Small intestine (tissue), 7 donors: Measurements from ENCODE around the gene ZBTB21. TPM values are rescaled to one million over a fixed set of nuclear protein-coding genes. Genes with fewer than 3 reads are reported as not detected.
"Not testable (repeated sequence)": the region's sequence is repeated elsewhere in the genome, so short reads cannot be mapped to it uniquely, and the experiment has no call there.

Experiments
- DNase-seq, 2 donors: peaks; one replicate each; pipeline versions ENCODE4 v3.0.0 to v3.0.0-alpha.2; 2013
- FAIRE-seq: peaks from 2 replicates; lab custom pipeline; 2012; peaks lifted over from hg19 to GRCh38; lab: Jason Lieb, UNC
- H3K27ac ChIP-seq, 3 donors: one replicate each; pipeline ENCODE4 v1.5.1; 2013; ENCODE audit warnings: low read length in 2 of 3, mild to moderate bottlenecking in 2 of 3, control low read depth in 1 of 3, inconsistent platforms in 1 of 3, low read depth in 1 of 3, moderate library complexity in 1 of 3
- H3K27me3 ChIP-seq, 3 donors: one replicate each; pipeline ENCODE4 v1.6.1; 2013; ENCODE audit warnings: low read length in 3 of 3, inconsistent platforms in 1 of 3; ENCODE audit not compliant: control insufficient read depth in 3 of 3, insufficient read depth in 3 of 3
- H3K36me3 ChIP-seq, 3 donors: one replicate each; pipeline ENCODE4 v1.6.1; 2013; ENCODE audit warnings: low read length in 3 of 3, inconsistent platforms in 1 of 3, low read depth in 1 of 3, mild to moderate bottlenecking in 1 of 3, moderate library complexity in 1 of 3; ENCODE audit not compliant: control insufficient read depth in 3 of 3, insufficient read depth in 2 of 3
- H3K4me1 ChIP-seq, 3 donors: one replicate each; pipeline ENCODE4 v1.6.1; 2013; ENCODE audit warnings: low read length in 2 of 3, inconsistent platforms in 1 of 3, low read depth in 1 of 3, mild to moderate bottlenecking in 1 of 3, moderate library complexity in 1 of 3; ENCODE audit not compliant: control insufficient read depth in 3 of 3, insufficient read depth in 2 of 3
- H3K4me3 ChIP-seq, 3 donors: one replicate each; pipeline ENCODE4 v1.5.1; 2013; ENCODE audit warnings: low read length in 3 of 3, control low read depth in 1 of 3, inconsistent platforms in 1 of 3, low read depth in 1 of 3, mild to moderate bottlenecking in 1 of 3, moderate library complexity in 1 of 3
- H3K9me3 ChIP-seq, 2 donors: one replicate each; pipeline ENCODE4 v1.6.1; 2013; ENCODE audit warnings: low read depth in 1 of 2, low read length in 1 of 2; ENCODE audit not compliant: control insufficient read depth in 2 of 2, insufficient read depth in 1 of 2
- WGBS, 3 donors: extraction: QIAGEN DNeasy Blood & Tissue Kit; methylation state at CpG; one replicate each; pipeline ENCODE4 v1.1.7; 2013; 5-methylcytosine and 5-hydroxymethylcytosine counted together
- polyA plus RNA-seq, 4 donors: library from polyadenylated mRNA; stranded (reverse) in 3 of 4; unstranded in 1 of 4; fragments of 200-250 nt in 3 of 4; fragments of 120-200 nt in 1 of 4; gene quantifications; one replicate each; pipeline versions ENCODE4 v1.2.1 to v1.2.3, GENCODE V29; 2013
- donor health status: healthy with polysubstance abuse.
- donor health status: control.
- donor health status: control.
- donor health status: Bipolar disorder and iron deficiency.
- donor health status: healthy.

ZBTB21 gene
- polyA plus RNA-seq, 4 donors = 1.4 to 11.0 (median 2.4) TPM

DNA sequence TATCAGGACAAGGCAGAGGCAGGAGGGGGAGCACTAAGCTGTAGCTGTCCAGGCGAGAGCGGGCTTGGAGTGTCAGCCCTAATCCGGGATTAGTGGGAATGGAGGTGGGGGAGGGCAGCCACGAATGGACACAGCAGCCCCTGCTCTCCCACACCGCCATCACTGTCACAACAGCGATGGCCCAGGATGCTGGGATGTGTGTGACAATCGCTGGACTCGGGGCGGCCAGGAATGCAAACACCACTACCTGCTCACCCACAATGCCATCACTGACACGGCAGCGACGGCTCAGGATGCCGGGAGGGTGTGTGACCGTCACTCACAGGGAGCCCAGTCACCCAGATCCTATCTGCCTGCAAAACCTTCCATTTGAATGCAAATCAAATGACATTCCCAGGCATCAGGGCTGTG is 59.2 kb downstream of the ZBTB21 start:
- FAIRE-seq (no peak), DNase-seq (no peak)
- no peak overlapping the region for H3K27ac ChIP-seq
- H3K9me3 ChIP-seq = no peaks in the 10 kb centered on the region
- no peak overlapping the region for H3K4me3 ChIP-seq
- 88 to 94% (median 91%) methylated on average over 14 of the region's 14 CpGs for WGBS, 3 donors
- H3K4me1 ChIP-seq = peaks cover 0 to 15% (median 4%) of the 10 kb centered on the region in 3 donors
- peaks cover 0 to 13% (median 0%) of the 10 kb centered on the region in 3 donors for H3K36me3 ChIP-seq
- H3K27me3 ChIP-seq = no peaks in the 10 kb centered on the region

GRCh38 chr21:41949631-41950030 is 60.5 kb downstream of the ZBTB21 start:
- Histone ChIP-seq H3K36me3 (peaks cover 0 to 13% (median 0%) of the 10 kb centered on the region in 3 donors), H3K4me1 (peaks cover 0 to 15% (median 4%) of the 10 kb centered on the region in 3 donors)
- FAIRE-seq, DNase-seq, H3K4me3 ChIP-seq, H3K27me3 ChIP-seq, H3K27ac ChIP-seq, H3K9me3 ChIP-seq: not testable (repeated sequence)
- 96 to 98% (median 97%) methylated on average over 3 of the region's 3 CpGs for WGBS, 3 donors

GRCh38 chr21:41948901-41949300 is 61.3 kb downstream of the ZBTB21 start:
- H3K36me3 ChIP-seq = peaks cover 0 to 15% (median 0%) of the 10 kb centered on the region in 3 donors
- no peak overlapping the region for H3K4me3 ChIP-seq
- WGBS, 3 donors = 92 to 96% (median 95%) methylated on average over 11 of the region's 11 CpGs
- peaks cover 0 to 10% (median 4%) of the 10 kb centered on the region in 3 donors for H3K4me1 ChIP-seq
- FAIRE-seq (no peak), DNase-seq (no peak)
- no peaks in the 10 kb centered on the region for H3K27me3 ChIP-seq
- H3K9me3 ChIP-seq = no peaks in the 10 kb centered on the region
- no peak overlapping the region for H3K27ac ChIP-seq

GRCh38 chr21:41948078-41948895 is 61.9 kb downstream of the ZBTB21 start:
- DNase-seq (no peak), FAIRE-seq (no peak)
- WGBS, 3 donors = 72 to 89% (median 81%) methylated on average over 9 of the region's 9 CpGs
- Histone ChIP-seq H3K27ac (no peak overlapping the region), H3K4me1 (peaks cover 0 to 10% (median 4%) of the 10 kb centered on the region in 3 donors), H3K4me3 (no peak overlapping the region), H3K9me3 (no peaks in the 10 kb centered on the region), H3K36me3 (peaks cover 0 to 17% (median 0%) of the 10 kb centered on the region in 3 donors), H3K27me3 (no peaks in the 10 kb centered on the region)

DNA sequence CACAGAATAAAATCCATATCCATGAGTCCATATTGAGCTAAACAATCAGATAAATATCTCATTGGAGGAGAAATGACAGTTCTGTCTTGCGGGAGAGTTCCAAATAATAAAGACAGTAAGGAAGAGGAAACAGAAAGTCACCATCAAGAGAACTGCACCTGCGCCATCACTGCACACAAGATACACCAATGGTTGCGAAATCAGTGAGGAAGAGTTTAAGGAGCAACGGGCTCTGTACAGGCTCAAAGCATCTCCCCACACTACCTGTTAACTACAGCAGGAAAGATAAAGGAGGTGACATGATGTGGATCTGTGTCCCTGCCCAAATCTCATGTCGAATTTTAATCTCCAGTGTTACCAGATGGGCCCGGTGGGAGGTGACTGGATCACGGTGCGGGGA is 64.2 kb downstream of the ZBTB21 start:
- DNase-seq (no peak), FAIRE-seq (no peak)
- 84 to 94% (median 89%) methylated on average over 8 of the region's 8 CpGs for WGBS, 3 donors
- Histone ChIP-seq H3K27me3 (no peaks in the 10 kb centered on the region), H3K36me3 (peaks cover 0 to 22% (median 0%) of the 10 kb centered on the region in 3 donors), H3K9me3 (no peaks in the 10 kb centered on the region), H3K4me3 (no peak overlapping the region), H3K27ac (no peak overlapping the region), H3K4me1 (no peaks in the 10 kb centered on the region)

GRCh38 chr21:41943851-41944250 is 66.3 kb downstream of the ZBTB21 start:
- no peak overlapping the region for H3K27ac ChIP-seq
- H3K4me1 ChIP-seq = no peaks in the 10 kb centered on the region
- peaks cover 0 to 24% (median 0%) of the 10 kb centered on the region in 3 donors for H3K36me3 ChIP-seq
- no peak overlapping the region for H3K4me3 ChIP-seq
- H3K27me3 ChIP-seq = no peaks in the 10 kb centered on the region
- no peaks in the 10 kb centered on the region for H3K9me3 ChIP-seq
- no peak for FAIRE-seq
- no peak for DNase-seq
- WGBS, 3 donors = 93% methylated on average over 10 of the region's 10 CpGs

GRCh38 chr21:41942457-41942856 is 67.7 kb downstream of the ZBTB21 start:
- no peaks in the 10 kb centered on the region for H3K4me1 ChIP-seq
- no peak overlapping the region for H3K4me3 ChIP-seq
- H3K9me3 ChIP-seq = no peaks in the 10 kb centered on the region
- 87 to 92% (median 87%) methylated on average over 9 of the region's 9 CpGs for WGBS, 3 donors
- H3K36me3 ChIP-seq = peaks cover 0 to 21% (median 0%) of the 10 kb centered on the region in 3 donors
- FAIRE-seq = no peak
- DNase-seq = no peak
- H3K27me3 ChIP-seq = no peaks in the 10 kb centered on the region
- H3K27ac ChIP-seq = no peak overlapping the region

- FAIRE-seq (no peak), DNase-seq (no peak)
- H3K9me3 ChIP-seq = no peaks in the 10 kb centered on the region
- H3K27me3 ChIP-seq = no peaks in the 10 kb centered on the region
- whole genome bisulfite sequencing, 3 donors = 92 to 97% (median 96%) methylated on average over 12 of the region's 12 CpGs
- H3K4me3 ChIP-seq = no peak overlapping the region
- no peak overlapping the region for H3K27ac ChIP-seq
- H3K36me3 ChIP-seq = peaks cover 0 to 21% (median 0%) of the 10 kb centered on the region in 3 donors
- no peaks in the 10 kb centered on the region for H3K4me1 ChIP-seq
Measured at GRCh38 chr21:41941941-41942340, 68.2 kb downstream of the ZBTB21 start.
